ENCODE data around the gene MAML2.

The MAML2 gene

GRCh38 chr11:95999711-96000406, 343.1 kb downstream of the MAML2 start:
- DNase-seq (ENCODE audit: insufficient read length, low spot score) = no peak
- FAIRE-seq = peak; percentile 37

GRCh38 chr11:95996621-95997235, 346.3 kb downstream of the MAML2 start:
- DNase-seq (ENCODE audit: insufficient read length, low spot score) = no peak
- peak; percentile 59 for FAIRE-seq

DNA sequence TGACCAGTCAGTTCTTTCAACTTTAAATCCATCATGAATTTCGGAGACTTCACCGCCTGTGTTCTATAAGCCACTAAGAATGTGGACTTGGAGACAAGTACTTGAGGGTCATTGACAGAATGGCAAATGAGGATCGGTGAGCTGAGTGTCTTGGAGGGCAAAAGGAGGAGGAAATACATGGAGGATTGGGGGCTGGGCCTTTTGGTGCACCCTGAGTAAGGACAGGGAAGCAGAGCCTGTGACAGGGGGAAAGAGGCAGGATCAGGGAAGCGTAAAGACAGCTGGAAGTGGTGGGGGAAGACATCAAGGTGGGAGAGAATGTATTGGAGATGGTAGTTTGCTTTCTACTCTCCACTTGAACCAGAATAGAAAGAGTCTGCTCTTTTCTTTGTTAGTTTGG, 348.7 kb downstream of the MAML2 start:
- FAIRE-seq = no peak
- DNase-seq (ENCODE audit: insufficient read length, low spot score) = no peak

- no peak for FAIRE-seq
- no peak for DNase-seq (ENCODE audit: insufficient read length, low spot score)
Measured at GRCh38 chr11:95993438-95994298, 349.3 kb downstream of the MAML2 start.

- FAIRE-seq (no peak), DNase-seq (ENCODE audit: insufficient read length, low spot score) (no peak)
Measured at GRCh38 chr11:95991545-95991944, 351.4 kb downstream of the MAML2 start.

DNA sequence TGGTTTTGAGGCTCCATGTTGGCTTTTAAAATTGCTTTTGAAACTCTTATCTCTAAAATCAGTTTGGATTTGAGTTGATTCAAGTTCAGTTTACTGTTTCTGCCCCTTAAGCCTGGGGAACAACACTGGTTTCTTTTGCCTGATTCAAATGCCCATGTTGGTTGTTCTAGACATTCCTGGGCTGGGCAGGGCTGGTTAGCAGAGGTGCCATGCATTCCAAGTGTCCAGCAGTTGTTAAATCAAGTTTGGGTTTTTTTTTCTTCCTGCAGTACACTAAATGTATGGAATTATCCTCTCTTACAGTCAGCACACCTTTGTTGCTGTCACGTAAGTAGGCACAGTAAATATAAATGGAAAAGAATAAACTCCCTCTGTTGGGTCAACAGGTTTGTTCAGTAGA, 351.9 kb downstream of the MAML2 start:
- FAIRE-seq (no peak), DNase-seq (ENCODE audit: insufficient read length, low spot score) (no peak)

- no peak for DNase-seq (ENCODE audit: insufficient read length, low spot score)
- no peak for FAIRE-seq
Measured at GRCh38 chr11:95989780-95990179, 353.2 kb downstream of the MAML2 start.

- FAIRE-seq = no peak
Measured at GRCh38 chr11:95989076-95989605, 353.9 kb downstream of the MAML2 start.

GRCh38 chr11:95985174-95985808, 357.7 kb downstream of the MAML2 start:
- no peak for DNase-seq (ENCODE audit: insufficient read length, low spot score)
- FAIRE-seq = no peak

More at GRCh38 chr11:95989076-95989605, 353.9 kb downstream of the MAML2 start:
- no peak for DNase-seq (ENCODE audit: insufficient read length, low spot score)

DNA sequence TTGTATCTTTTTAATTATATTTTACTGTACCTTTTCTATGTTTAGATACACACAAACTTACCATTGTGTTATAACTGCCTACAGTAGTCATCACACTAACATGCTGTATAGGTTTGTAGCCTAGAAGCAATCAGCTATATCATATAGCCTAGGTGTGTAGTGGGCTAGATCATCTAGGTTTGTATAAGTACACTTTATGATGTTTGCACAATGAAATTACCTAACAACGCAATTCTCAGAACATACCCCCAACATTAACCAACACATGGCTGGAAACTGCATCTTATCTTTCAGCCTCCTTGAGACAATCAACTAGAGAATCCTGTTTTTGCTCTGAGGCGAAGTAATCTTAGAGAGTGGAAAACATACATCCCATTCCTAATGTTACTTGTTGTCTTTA, 358.9 kb downstream of the MAML2 start:
- DNase-seq (ENCODE audit: insufficient read length, low spot score) (no peak), FAIRE-seq (no peak)

GRCh38 chr11:95977534-95978174, 365.3 kb downstream of the MAML2 start:
- FAIRE-seq (no peak), DNase-seq (ENCODE audit: insufficient read length, low spot score) (no peak)

DNA sequence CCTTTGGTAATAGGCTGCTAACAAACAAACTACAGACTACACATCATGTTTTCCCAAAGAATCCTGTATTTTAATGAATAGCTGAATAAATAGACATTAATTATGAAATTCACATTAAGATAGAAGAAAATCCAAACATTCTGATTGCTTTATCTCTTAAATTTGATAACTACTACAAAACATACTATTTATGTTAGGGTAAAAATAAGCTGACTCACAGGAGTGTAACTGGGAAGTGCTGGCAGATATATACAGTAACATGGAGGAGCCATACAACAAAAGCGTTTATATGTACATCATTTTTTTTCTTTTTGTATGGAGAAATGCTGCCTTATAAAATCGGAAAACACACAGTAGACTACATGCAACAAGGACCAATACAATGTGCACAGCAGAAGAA, 366.4 kb downstream of the MAML2 start:
- DNase-seq (ENCODE audit: insufficient read length, low spot score) = no peak
- FAIRE-seq = no peak

- no peak for FAIRE-seq
- DNase-seq (ENCODE audit: insufficient read length, low spot score) = no peak
Measured at GRCh38 chr11:95975343-95975742, 367.7 kb downstream of the MAML2 start.

DNA sequence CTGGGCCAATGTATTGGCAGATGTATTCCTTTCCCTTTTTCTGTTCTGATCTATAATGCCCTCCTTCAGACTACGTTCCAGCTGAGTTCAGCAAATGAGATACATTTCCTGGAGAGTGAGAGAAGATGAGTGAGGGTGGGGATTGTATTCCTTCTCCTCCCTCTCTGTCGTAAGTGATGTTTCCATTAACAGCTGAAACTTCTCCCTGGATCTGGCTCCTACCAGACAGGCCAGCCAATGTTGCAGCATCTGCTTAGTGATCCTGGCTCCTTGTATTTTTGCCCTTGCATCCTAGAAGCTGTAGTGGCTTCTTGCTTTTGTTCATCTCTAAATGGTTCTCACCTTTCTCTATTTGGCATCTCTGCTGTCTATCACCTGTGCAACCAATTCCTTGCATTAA, 370.9 kb downstream of the MAML2 start:
- DNase-seq (ENCODE audit: insufficient read length, low spot score) (no peak), FAIRE-seq (no peak)

DNA sequence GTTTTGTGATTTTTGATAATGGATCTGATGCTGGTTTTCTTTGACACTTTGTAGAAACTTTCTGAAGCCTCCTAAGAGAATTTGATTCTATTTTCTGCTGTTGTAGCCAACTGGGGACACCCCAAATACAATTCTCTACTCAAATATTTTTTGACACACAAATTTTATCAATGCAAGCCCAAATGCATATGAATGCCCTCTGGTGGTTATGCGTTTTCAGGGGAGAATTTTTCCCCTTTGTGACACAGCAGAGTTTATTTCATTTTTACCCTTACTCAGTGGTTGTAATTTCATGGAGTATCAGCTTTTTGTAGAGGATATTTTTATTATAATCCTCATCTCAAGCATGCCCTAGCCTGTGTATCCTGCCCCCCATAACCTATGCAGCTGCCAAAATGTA, 374.4 kb downstream of the MAML2 start:
- DNase-seq (ENCODE audit: insufficient read length, low spot score) = no peak
- no peak for FAIRE-seq

- FAIRE-seq = no peak
- DNase-seq (ENCODE audit: insufficient read length, low spot score) = no peak
Measured at GRCh38 chr11:95964281-95964680, 378.7 kb downstream of the MAML2 start.

DNA sequence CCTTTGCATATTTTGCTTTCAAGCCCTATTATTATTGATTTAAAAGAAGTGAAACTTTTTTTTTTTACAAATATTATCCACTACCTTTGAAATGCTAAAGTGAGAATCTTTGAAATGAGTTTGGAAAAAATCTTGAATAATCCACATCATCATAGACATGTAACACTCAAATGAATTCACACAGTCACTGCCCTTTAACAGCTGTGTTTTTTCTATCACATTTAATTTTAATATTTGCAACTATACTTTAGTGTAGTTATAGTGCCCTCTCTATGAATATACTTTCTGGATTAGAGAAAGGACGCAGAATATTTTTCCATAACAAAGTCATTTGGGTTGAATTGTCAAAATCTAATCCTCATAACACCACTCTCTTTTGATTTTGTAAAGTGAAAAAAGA, 381.2 kb downstream of the MAML2 start:
- DNase-seq (ENCODE audit: insufficient read length, low spot score) = no peak
- FAIRE-seq = no peak

DNA sequence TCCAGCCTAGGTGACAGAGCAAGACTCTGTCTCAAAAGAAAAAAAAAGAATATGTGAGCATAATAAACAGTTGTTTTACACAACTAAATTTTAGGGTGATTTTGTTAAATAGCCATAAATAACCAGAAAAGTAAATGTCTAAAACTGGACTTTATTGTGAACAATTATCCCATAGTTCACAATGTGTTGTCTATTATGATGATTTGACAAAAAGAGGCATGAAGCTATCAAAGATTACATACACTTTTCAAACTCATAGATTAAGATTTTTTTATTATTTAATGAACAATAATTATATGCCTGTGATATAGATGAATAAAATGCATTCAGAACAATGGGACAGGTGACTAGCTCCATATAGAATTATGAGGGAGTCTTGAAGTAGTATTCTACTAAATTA, 392.1 kb downstream of the MAML2 start:
- FAIRE-seq (no peak), DNase-seq (ENCODE audit: insufficient read length, low spot score) (no peak)

GRCh38 chr11:95948637-95949036, 394.4 kb downstream of the MAML2 start:
- DNase-seq (ENCODE audit: insufficient read length, low spot score) (no peak), FAIRE-seq (no peak)

GRCh38 chr11:95944623-95945022, 398.4 kb downstream of the MAML2 start:
- FAIRE-seq = no peak

More at GRCh38 chr11:95944623-95945022, 398.4 kb downstream of the MAML2 start:
- no peak for DNase-seq (ENCODE audit: insufficient read length, low spot score)
